GM19238 (cell line): ENCODE data around the gene ESPL1.

ENCODE experiments used
- DNase-seq: peaks from one replicate; pipeline ENCODE4 v3.0.0; 2011; ENCODE audit warnings: low spot score; ENCODE audit not compliant: insufficient read length

Gene ESPL1

DNA sequence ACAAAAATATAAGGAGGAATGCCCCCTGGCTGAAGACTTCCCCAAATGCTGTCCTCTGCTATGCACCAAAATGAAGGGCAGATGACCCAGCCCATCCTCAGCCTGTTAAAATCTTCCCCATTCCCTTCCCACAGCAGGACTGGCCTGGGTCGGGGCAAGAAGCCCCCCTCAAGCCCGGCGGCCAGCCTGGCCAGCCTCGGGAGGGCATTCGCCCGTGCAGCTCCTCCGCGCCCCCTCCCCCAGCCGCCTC, 36.5 kb upstream of the ESPL1 start:
- no peak for DNase-seq

DNA sequence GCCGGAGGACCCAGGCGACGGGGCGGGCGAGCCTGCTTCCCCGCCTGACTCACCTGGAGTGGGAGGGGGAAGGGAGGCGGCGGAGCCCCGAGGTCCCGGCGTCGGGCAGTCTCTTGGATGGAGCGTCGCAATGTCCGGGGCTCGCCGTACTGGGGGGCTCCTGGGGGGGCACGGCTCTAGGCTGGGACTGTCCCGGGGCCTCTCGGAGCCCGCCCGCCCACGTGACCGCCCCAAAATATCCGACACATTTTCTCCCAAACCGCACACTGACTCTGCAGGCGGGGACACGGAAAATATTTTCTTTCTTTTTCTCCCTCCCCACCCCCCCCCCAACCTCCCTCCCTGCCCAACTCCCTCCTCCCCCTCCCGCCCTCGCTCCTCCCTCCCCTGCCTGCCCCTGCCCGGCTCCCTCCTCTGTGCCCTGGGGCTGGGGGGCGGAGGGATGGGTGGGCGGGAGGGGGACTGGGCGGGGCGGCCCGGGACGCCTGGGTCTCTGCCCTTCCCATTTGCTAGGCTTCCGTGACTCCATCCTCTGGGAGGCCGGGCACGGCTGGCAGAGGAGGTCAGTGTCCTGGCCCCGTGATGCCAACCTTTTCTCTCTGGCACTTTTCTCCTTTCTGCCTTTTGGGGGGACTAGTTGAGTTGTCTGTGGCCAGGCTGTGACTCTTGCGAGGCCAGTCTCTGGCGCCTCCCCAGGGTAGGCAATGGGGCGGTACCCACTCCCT, 36.0 kb upstream of the ESPL1 start, which contains the start of gene RARG:
Gene RARG, minus strand, starts transcription at position 289 of the 725 bp plus-strand sequence. CDS start 4,664 bp downstream, outside the sequence.
- DNase-seq, result no peak

DNA sequence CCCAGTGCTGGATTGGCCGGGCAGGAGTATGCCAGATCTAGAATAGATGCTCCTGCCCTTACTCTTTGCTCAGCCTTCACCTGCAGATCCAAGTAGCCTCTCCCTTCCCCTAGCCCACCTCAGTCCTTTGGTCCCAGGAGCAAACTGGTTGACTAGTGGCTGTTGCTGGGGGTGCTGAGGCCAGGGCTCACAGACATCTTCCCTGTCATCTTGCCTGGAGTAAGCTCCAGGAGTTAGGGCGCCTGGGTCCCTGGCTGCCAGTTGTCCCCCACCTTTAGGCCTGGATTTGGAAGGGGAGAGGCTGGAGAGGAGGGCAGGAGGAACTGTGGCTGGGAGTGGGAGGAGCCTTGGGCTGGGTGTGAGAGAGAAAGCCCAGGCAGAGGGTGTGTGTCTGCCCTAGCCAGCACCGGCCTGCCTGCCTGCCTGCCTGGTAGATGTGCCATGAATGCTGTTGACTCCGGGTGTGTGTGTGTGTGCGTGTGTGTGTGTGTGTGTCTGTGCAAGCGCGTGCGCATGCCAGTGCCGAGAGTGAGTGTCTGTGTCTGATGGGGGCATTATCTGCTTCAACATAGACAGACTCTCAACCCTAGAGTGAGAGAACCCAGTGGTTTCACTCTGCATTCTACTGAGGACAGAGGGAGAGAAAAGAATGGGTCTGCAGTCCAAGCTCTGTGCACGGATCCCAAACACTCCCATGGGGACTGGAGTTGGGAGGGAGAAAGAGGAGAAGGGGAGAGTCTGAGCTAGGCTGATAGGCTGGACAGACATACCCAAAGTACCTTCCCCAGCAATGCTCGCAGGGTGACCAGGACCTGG, 35.2 kb upstream of the ESPL1 start:
- DNase-seq, result no peak

DNA sequence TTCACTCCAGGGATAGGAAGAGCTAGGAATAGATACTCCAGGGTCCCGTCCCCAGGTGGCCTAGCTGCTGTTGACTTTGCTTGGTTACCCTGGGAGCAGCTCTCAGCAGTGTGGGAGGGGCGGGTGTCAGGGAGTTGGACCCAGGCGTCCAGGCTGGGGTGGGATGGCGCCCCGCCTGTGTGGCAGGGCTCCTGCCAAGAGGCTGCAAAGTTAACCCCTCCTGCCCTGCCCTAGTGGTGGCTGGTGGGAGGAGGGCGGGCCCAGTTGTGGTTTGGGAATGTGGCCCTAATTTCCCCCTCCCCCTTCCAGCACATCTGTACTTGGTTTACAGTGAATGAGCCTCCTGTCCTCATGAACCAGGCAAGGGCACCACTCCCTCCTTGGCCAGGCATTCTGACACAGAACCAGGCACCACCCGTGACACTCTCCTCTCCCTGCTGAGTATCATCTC, 34.4 kb upstream of the ESPL1 start:
- no peak for DNase-seq

DNA sequence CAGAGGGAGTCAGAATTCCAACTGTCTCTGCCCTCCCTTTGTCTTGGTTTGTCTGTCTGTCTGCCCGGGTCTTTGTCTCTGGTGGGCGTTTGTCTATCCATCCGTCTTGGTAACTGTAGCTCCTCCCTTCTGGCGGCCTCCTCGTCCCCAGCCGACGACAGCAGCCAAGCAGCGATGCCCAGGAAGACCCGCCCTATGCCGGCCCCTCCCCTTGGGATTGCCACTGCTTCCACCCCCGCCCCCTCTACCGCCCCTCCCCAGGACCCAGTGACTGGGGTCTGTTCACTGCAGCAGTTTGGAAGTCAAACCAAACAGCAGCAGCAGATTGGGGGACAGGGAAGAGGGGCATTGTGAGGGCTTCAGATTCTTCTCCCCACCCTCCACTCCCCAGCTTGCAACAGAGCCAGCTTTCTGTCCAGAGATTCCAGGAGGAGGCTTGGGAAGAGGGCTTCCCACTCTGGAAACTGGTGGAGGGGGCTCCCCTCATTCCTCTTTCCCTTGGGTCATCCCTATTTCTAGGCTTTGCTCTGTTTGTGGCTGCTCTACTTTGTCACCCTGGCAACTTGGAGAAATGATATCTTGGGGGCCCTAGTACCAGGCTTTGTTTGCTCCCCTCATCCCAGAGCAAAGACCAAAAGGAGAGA, 33.7 kb upstream of the ESPL1 start:
- DNase-seq, result no peak

DNA sequence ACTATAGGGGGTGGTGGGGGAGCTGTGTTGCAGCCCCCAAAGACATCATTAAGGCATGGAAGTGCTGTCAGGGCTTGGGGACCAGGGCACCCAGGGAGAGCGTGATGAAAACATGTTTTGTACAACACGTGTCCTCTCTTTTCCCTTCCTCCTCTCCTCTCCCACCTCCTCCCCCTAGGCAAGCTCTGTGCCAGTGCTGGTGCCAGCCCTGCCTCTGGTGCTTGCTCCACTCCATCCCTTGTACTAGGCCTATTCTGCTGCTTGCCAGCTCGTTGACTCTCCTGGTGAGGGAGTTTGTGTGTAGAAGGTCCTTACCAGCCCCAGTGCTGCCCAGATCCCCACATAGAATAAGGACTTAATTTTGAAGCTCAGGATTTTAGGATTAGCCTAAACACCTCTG, 32.9 kb upstream of the ESPL1 start:
- no peak for DNase-seq

DNA sequence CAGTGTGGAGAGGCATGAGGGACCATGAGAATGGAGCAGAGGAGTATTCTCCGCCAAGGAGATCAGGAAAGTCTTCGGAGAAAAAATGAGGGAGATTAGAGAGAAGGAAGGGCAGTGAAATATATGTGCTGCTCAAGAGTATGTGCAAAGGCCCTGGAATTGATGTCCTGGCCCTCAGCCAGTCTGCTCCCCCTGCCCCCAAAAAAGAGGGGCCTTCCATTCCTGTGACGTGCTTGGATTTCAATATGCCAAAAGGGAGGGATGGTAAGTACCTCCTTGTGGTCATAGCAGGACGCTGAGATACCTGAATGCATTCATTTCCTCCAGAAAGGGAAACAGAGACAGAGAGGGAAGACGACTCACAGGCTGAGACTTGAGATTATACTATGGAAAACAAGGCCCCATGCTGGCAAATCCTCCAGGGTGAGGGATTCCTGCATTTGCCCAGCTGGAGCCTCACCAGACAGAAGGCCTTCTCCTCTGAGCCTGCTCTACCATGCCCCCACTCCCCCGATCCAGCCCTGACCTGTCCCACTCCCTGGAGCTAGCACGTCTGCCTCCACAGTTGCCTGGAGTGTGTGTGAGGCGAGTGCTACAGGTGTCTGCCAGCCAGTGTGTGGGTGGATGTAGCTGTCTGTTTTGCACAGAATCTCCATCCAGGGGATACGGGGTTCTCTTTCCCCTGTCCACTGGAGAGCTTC, 32.2 kb upstream of the ESPL1 start:
- no peak for DNase-seq

DNA sequence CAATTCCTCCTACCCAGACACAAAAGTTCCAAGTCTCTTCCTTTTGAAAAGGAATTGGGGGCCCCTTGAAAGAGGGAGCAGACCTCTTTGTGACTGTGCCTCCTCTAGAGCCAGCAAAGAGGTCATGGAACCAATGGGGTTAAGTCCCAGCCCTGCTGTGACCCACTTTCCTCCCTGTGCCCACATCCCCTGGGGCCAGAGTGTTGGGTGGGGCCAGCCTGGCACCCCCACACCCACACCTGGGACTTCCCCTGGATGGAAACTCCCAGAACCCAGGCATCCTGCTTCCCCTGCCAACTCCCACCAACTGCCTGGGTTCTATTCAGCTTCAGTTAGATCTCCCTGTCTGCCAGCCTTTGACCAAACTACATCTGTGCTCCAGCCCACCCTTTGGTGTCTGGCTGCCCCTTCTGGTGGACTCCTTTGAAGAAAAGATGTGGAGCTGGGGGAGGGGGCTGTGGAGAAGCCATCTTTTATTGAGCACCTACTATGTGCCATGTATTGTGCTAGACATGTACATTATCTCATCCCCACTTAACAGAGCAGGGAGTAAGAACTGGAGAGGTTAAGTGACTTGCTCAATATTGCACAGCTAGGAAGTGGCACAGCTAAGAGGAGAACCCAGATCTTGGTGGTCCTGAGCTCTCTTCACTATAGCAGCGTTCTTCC, 31.5 kb upstream of the ESPL1 start:
- DNase-seq, result no peak

DNA sequence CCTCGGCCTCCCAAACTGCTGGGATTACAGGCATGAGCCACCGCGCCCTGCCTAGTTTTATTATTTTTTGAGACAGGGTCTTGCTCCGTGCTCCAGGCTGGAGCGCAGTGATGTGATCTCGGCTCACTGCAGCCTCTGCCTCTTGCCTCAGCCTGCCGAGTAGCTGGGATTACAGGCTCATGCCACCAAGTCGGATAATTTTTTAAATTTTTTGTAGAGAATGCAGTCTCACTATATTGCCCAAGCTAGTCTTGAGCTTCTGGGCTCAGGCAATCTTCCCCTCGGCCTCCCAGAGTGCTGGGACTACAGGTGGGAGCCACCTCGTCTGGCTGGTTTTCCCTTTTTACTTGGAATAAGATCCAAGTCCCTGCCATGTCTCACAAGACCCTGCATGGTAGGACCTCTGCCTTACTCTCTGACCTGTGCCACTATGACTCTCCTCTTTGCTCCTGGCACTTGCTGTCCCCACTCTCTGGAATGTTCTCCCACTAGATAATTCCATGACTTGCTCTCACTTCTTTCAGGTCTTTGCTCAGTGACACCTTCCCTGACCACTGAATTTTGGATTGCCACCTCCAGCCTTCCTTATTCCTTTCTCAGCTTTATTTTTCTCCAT, 28.3 kb upstream of the ESPL1 start:
- no peak for DNase-seq

DNA sequence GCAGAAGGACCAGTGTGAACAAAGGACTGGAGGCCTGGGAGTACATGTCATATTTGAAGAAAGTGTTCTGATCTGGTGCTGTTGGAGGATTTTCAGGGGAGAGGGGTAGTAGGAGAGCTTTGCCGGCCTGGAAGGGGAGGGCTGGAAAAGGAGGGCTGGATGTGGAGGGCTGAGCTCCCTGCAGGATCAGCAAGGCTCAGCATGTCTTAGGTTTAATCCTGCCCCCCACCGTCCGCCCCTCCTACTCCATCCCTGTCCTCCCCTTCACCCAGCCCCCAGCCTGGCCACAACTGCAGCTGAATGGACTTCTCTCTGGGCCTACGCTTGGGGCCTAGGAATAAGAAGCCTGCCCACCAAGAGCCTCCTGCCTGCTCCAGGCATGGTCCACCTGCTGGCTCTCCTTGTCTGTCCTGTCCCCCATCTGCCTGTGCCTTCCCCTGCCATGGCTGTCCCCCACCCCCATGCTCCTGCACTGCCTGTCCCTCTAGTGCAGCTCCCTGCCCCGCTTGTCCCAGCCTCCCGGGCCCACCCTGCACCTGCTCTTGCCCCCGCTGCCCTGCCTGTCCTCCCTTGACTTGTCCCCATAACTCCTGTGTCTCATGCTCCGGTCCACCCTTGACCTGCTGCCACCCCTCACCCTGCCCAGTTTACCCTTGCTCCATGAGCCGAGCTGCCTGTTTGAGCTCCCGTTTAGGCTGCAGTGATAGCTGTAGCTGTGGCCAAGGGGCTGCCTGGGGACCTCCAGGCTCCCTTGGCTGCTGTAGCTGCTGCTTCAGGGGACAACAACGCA, 26.3 kb upstream of the ESPL1 start:
- DNase-seq, result no peak

DNA sequence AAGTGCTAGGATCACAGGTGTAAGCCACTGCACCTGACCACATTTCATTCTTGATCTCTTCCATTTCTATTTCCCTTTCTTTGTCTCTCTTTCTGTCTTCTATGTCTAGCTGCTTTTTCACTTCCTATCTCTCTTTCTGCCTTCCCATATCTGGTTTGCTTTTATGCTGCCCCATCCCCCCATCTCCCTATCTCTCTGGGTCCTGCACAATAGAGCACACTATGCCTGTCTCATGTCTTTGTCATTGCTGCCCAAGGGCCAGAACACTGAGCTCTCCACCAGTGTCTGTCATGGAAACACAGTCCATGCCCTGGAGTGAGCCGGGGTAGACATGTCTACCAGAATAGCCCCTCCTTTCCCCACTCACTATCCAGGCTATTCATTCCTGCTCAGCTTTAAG, 23.8 kb upstream of the ESPL1 start:
- DNase-seq, result no peak

DNA sequence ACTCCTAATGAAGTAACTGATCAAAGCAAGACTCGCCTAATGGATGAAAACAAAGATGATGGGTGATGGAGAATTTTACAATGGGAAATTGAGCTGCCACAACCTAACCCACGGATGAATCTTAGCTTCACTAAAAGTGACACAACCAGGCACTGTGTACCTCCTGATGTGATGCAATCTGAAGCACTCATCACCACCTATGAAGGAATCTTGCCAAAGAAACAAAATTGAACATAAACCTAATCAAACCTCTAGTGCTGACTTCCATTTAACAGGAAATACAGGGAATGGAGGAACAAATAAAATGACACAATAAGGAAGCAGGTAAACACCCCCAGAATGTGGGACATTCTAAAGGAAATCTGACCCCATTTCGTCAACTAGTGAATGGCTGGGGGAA, 22.8 kb upstream of the ESPL1 start:
- DNase-seq, result no peak

DNA sequence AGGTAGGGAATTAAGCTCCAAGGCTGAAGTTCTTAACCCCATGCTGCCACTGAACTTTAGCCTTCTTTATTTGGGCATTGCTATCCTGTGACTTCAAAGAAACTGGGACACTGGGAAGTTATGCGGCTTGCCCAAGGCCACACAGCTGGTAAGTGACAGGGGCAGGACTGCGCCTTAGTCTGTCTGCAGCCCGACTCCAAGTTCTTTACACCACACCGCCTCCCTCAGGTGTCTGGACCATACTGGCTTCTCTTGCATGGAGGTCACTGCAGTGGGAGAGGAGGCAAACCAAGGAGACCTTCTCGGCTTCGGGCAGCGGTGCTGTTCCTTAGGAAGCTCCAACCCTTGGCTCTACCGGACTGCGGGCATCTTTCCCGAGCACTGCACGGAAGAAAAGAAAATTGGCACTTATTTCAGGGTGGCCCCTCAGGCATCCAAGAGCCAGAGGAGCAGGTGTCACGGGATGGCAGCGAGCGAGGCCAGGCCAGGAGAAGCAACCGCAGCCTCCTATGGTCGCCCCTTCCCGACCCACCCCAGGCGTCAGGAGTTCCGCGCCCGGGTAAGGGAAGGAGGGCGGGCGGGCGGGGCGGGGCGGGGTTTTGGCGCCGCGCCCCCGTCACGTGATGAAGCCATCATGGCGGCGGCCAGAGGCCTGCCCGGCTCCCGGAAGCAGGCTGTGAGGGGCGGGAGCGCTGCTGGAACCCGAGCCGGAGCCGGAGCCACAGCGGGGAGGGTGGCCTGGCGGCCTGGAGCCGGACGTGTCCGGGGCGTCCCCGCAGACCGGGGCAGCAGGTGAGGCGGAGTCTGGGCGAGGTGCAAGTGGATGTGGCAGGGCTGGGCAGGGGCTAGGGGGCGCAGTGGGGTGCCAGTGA, 16.4 kb upstream of the ESPL1 start:
- peak; percentile 93 for DNase-seq

DNA sequence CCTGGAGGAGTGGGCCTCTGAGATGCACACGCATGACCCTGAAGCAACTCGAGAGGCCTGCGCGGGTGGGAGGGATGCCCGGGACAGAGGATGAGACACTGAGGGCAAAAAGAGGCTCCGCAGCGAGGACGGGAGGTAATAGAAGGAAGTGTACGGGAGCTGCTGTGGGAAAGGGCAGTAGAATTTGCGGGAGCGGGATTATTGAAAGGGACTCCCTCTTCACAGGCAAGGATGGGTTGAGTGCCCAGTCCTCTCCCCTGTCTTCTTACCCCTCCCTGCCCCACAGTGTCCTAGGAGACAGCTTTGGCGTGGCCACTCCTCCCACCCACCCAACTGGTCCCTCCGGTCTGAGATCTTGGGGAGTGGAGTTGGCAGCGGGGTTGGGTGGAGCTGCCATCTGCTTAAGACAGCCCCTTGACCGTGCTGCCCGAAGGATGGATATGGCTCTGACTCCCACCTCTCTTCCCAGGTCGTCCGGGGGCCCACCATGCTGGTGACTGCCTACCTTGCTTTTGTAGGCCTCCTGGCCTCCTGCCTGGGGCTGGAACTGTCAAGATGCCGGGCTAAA, 15.7 kb upstream of the ESPL1 start:
- no peak for DNase-seq

DNA sequence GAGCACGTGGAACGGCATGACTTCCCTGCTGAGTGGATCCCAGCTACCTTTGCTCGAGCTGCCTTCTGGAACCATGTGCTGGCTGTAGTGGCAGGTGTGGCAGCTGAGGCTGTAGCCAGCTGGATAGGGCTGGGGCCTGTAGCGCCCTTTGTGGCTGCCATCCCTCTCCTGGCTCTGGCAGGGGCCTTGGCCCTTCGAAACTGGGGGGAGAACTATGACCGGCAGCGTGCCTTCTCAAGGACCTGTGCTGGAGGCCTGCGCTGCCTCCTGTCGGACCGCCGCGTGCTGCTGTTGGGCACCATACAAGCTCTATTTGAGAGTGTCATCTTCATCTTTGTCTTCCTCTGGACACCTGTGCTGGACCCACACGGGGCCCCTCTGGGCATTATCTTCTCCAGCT, 14.8 kb upstream of the ESPL1 start:
- DNase-seq, result no peak

DNA sequence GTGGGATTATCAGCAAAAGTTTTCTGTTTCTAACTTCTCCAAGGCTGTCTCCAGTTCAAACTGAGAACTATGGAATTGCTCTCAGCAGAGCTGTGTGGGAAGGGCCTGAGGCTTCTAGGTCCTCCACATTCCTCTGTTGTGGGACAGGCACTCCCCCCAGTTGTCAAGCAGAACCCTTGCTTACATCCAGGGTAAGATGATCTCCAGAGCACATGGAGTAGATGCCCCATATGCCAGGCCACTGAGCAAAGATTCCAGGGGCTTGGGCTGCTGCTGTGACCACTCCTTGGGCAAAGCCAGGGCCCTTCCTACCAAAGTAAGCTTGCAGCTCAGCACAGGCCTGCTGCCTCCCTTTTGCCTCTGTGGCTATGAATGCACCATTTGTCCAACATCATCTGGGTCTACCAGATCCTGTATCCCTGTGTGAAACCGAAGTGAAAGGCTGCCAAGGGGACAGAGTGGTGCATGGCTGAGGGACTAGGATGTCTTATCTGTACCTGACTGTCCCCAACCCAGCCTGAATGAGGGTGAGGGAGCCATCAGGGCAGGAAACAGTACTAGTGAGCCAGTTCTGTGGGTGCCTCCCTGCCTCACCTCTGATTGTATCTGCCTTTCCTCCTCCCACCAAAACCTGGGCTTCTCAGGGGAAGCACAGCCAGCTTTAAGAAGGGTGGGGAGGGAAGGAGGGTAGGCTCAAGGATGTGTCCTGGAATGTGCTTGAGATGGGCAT, 13.1 kb upstream of the ESPL1 start:
- no peak for DNase-seq

DNA sequence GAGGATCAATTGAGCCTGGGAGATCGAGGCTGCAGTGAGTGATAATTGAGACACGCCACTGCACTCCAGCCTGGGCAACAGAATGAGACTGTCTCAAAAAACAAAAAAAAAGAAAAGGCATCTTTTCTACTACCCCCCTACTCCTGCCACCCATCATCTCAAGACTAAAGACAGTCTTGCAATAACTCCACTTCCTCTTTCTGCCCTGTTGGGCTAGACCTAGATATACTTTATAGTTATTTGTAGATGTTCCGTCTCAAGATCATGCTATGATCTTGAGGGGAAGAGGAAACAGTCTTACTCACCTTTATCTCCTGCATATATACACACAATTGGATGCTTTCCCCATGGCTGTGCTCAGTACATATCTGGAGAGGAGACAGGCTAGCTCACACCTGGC, 12.1 kb upstream of the ESPL1 start:
- DNase-seq, result no peak
